Rectal smooth muscle tissue (tissue), 1 donor: ENCODE measurements around the gene VWA5B2.

Source experiments
- H3K27ac ChIP-seq: one replicate; pipeline ENCODE4 v1.7.0; 2013; ENCODE audit warnings: low read depth, low read length, inconsistent platforms
- H3K27me3 ChIP-seq: one replicate; pipeline ENCODE4 v1.7.0; 2013; ENCODE audit warnings: low read length; ENCODE audit not compliant: control insufficient read depth, insufficient read depth
- H3K36me3 ChIP-seq: one replicate; pipeline ENCODE4 v1.7.0; 2013; ENCODE audit warnings: low read length; ENCODE audit not compliant: control insufficient read depth, insufficient read depth
- H3K4me1 ChIP-seq: one replicate; pipeline ENCODE4 v1.7.0; 2013; ENCODE audit warnings: low read length; ENCODE audit not compliant: control insufficient read depth, insufficient read depth
- H3K4me3 ChIP-seq: one replicate; pipeline ENCODE4 v1.7.0; 2013; ENCODE audit warnings: low read length
- H3K9ac ChIP-seq: one replicate; pipeline ENCODE4 v1.7.0; 2013; ENCODE audit warnings: low read length

The VWA5B2 gene

GRCh38 chr3:184275381-184275701 lies 46.0 kb downstream of the VWA5B2 start:
- no peak overlapping the region for H3K4me3 ChIP-seq
- no peaks in the 10 kb centered on the region for H3K4me1 ChIP-seq
- H3K9ac ChIP-seq: no peak overlapping the region
- peaks cover 15% of the 10 kb centered on the region for H3K27me3 ChIP-seq
- H3K36me3 ChIP-seq: no peaks in the 10 kb centered on the region
- H3K27ac ChIP-seq: no peak overlapping the region

GRCh38 chr3:184275961-184276910 lies 46.9 kb downstream of the VWA5B2 start, which contains the start of gene ECE2:
ECE2 (plus strand) TSS chr3:184276022; CDS start chr3:184276154, 132 bp downstream.
- Histone ChIP-seq H3K27me3 (peaks cover 15% of the 10 kb centered on the region), H3K27ac (no peak within 1 kb of the TSS), H3K4me3 (no peak within 1 kb of the TSS)

GRCh38 chr3:184277366-184277765 lies 48.0 kb downstream of the VWA5B2 start:
- no peaks in the 10 kb centered on the region for H3K36me3 ChIP-seq
- H3K9ac ChIP-seq: no peak overlapping the region
- H3K27me3 ChIP-seq: peaks cover 15% of the 10 kb centered on the region
- no peak overlapping the region for H3K27ac ChIP-seq
- no peaks in the 10 kb centered on the region for H3K4me1 ChIP-seq
- H3K4me3 ChIP-seq: no peak overlapping the region

More at GRCh38 chr3:184275961-184276910, 46.9 kb downstream of the VWA5B2 start, which contains the start of gene ECE2:
- Histone ChIP-seq H3K4me1 (no peaks in the 10 kb centered on the region), H3K36me3 (no peaks in the 10 kb centered on the region), H3K9ac (no peak within 1 kb of the TSS)

GRCh38 chr3:184282941-184283340 lies 53.6 kb downstream of the VWA5B2 start:
- H3K4me3 ChIP-seq: no peak overlapping the region
- H3K9ac ChIP-seq: no peak overlapping the region
- H3K36me3 ChIP-seq: no peaks in the 10 kb centered on the region
- H3K4me1 ChIP-seq: no peaks in the 10 kb centered on the region
- no peaks in the 10 kb centered on the region for H3K27me3 ChIP-seq
- no peak overlapping the region for H3K27ac ChIP-seq

GRCh38 chr3:184283681-184284080 lies 54.3 kb downstream of the VWA5B2 start:
- Histone ChIP-seq H3K9ac (no peak overlapping the region), H3K27me3 (no peaks in the 10 kb centered on the region), H3K4me1 (no peaks in the 10 kb centered on the region), H3K36me3 (no peaks in the 10 kb centered on the region), H3K27ac (no peak overlapping the region), H3K4me3 (no peak overlapping the region)

GRCh38 chr3:184284696-184285095 lies 55.3 kb downstream of the VWA5B2 start:
- no peaks in the 10 kb centered on the region for H3K36me3 ChIP-seq
- H3K27me3 ChIP-seq: no peaks in the 10 kb centered on the region
- H3K27ac ChIP-seq: no peak overlapping the region
- no peaks in the 10 kb centered on the region for H3K4me1 ChIP-seq
- no peak overlapping the region for H3K9ac ChIP-seq
- H3K4me3 ChIP-seq: no peak overlapping the region

- Histone ChIP-seq H3K27me3 (no peaks in the 10 kb centered on the region), H3K4me1 (no peaks in the 10 kb centered on the region), H3K9ac (no peak overlapping the region), H3K27ac (no peak overlapping the region), H3K36me3 (no peaks in the 10 kb centered on the region), H3K4me3 (no peak overlapping the region)
Observed at GRCh38 chr3:184289426-184289938, 60.1 kb downstream of the VWA5B2 start.

- Histone ChIP-seq H3K36me3 (no peaks in the 10 kb centered on the region), H3K9ac (no peak overlapping the region), H3K27ac (no peak overlapping the region)
Observed at GRCh38 chr3:184290331-184290730, 60.9 kb downstream of the VWA5B2 start.

GRCh38 chr3:184291044-184291737 lies 61.8 kb downstream of the VWA5B2 start:
- no peak overlapping the region for H3K9ac ChIP-seq
- H3K4me3 ChIP-seq: no peak overlapping the region
- no peaks in the 10 kb centered on the region for H3K4me1 ChIP-seq
- no peaks in the 10 kb centered on the region for H3K27me3 ChIP-seq
- H3K36me3 ChIP-seq: no peaks in the 10 kb centered on the region
- H3K27ac ChIP-seq: no peak overlapping the region

More at GRCh38 chr3:184290331-184290730, 60.9 kb downstream of the VWA5B2 start:
- Histone ChIP-seq H3K4me3 (no peak overlapping the region), H3K4me1 (no peaks in the 10 kb centered on the region), H3K27me3 (no peaks in the 10 kb centered on the region)
